Activated CD4-positive, alpha-beta memory T cell treated with anti-CD3 and anti-CD28 coated beads for 36 hours (primary cell): Measurements from ENCODE around the gene MTRR. TPM values are rescaled to one million over a fixed set of nuclear protein-coding genes. Genes with fewer than 3 reads are reported as not detected.
"Not testable (repeated sequence)": the region's sequence is repeated elsewhere in the genome, so short reads cannot be mapped to it uniquely, and the experiment has no call there.

Experiments
- CTCF ChIA-PET: fragments of 350-600 bp; sonication (Branson Sonifier 250); formaldehyde crosslinking; loops from one replicate; lab custom pipeline; 2021; ENCODE audit warnings: antibody characterized with exemption, inconsistent platforms; lab: Charles Lee
- POLR2A ChIA-PET: fragments of 350-600 bp; sonication (Branson Sonifier 250); formaldehyde crosslinking; loops from one replicate; lab custom pipeline; 2021; ENCODE audit warnings: antibody characterized with exemption; lab: Charles Lee
- DNase-seq: peaks from one replicate; pipeline ENCODE4 v3.0.0-alpha.2; 2020
- H3K27ac Mint-ChIP-seq: one replicate; pipeline ENCODE4 v1.8.0; 2021; ENCODE audit warnings: mixed read lengths
- H3K27me3 Mint-ChIP-seq: one replicate; pipeline ENCODE4 v1.8.0; 2021; ENCODE audit warnings: mixed read lengths
- H3K36me3 Mint-ChIP-seq: one replicate; pipeline ENCODE4 v1.8.0; 2021; ENCODE audit warnings: mixed read lengths
- H3K4me1 Mint-ChIP-seq: one replicate; pipeline ENCODE4 v1.8.0; 2021; ENCODE audit warnings: low read depth, mixed read lengths
- H3K4me3 Mint-ChIP-seq: one replicate; pipeline ENCODE4 v1.8.0; 2021; ENCODE audit warnings: mild to moderate bottlenecking, mixed read lengths
- H3K9me3 Mint-ChIP-seq: one replicate; pipeline ENCODE4 v1.8.0; 2021; ENCODE audit warnings: mixed read lengths
- intact Hi-C: fragments of 100-400 bp; cut with micrococcal nuclease; formaldehyde crosslinking; loops from one replicate; pipeline ENCODE4 v1.15.1; 2023
- total RNA-seq, 2 experiments: library from RNA; stranded (reverse); gene quantifications; one replicate each; pipeline ENCODE4 v1.2.3, GENCODE V29; 2021

Gene MTRR
- total RNA-seq, 2 experiments from 2014 or later, result 45.2 to 47.1 TPM

DNA sequence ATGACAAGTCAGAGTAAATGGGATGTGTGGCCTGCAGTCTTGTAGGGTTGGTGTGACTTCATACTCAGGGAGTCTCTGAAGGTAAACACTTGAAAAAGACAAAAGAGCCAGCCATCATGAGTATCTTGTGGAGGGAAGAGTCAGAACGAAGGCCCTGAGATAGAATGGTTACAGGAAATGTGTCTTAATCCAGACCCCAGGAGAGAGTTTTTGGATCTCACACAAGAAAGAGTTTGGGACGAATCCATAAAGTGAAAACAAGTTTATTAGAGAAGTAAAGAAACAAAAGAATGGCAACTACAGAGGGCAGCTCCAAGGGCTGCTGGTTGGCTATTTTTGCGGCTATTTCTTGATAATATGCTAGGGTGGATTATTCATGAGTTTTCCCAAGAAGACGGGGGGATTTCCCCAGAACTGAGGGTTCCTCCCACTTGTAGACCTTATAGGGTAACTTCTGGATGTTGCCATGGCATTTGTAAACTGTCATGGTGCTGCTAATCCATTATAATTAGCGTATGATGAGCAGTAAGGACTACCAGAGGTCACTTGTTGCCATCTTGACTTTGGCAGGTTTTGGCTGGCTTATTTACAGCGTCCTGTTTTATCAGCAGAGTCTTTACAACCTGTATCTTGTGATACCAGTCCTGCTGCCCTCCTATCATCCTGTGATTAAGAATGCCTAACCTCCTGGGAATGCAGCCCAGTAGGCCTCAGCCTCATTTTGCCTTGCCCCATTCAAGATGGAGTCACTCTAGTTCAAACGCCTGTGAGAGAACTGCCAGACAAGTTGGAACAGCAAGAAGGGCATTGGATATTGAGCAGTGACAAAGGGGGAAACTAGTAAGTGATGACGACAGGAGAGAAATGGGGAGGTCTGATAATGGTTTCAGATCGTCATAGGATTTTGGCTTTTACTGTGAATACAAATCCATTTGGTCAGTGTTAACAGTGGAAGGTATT is 34.0 kb downstream of the MTRR start:
- H3K4me1 Mint-ChIP-seq, result peaks cover 19% of the 10 kb centered on the region
- no peak overlapping the region for H3K27ac Mint-ChIP-seq
- ChIA-PET CTCF (no interaction called here), POLR2A (no interaction called here)
- H3K4me3 Mint-ChIP-seq, result no peak overlapping the region
- intact Hi-C loops, result no loop called here
- peaks cover 11% of the 10 kb centered on the region for H3K9me3 Mint-ChIP-seq
- no peaks in the 10 kb centered on the region for H3K27me3 Mint-ChIP-seq
- DNase-seq, result no peak
- H3K36me3 Mint-ChIP-seq, result peaks cover 78% of the 10 kb centered on the region

DNA sequence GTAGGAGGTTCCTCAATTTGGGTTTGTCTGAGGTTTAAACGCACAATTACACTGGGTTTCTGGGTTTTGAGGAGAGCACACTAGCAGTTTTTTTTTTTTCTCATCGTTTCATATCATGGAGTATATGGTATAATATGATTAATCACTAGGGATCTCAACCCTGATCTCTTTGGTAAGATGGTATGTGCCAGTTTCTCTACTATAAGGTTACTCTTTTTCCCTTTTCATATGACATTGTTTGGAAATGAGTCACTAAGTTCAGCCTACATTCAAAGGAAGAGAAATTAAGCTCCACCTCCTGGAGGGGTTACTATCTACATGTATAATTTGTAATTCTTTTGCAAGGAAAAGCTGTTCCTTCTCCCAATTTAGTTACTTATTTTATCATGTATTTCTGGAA is 35.2 kb downstream of the MTRR start:
- Mint-ChIP-seq H3K36me3 (peaks cover 78% of the 10 kb centered on the region), H3K27ac (peak overlapping the region; percentile 8), H3K27me3 (no peaks in the 10 kb centered on the region), H3K9me3 (peaks cover 22% of the 10 kb centered on the region), H3K4me3 (no peak overlapping the region), H3K4me1 (peaks cover 19% of the 10 kb centered on the region)
- CTCF ChIA-PET, result interaction anchor here (1.9 kb wide), 1 partner anchor 17 kb away, joined by 7 read pairs; no protein-coding TSS in a partner anchor
- no peak for DNase-seq
- intact Hi-C loops, result loop anchor here (1.0 kb wide), 1 partner anchor 9 kb away; no protein-coding TSS in a partner anchor
- POLR2A ChIA-PET, result interaction anchor here (0.7 kb wide), 1 partner anchor 650 kb away, joined by 3 read pairs; no protein-coding TSS in a partner anchor

- DNase-seq, result no peak
- ChIA-PET POLR2A (no interaction called here), CTCF (interaction anchor here (0.9 kb wide), 1 partner anchor 21 kb away, joined by 3 read pairs; no protein-coding TSS in a partner anchor)
- H3K9me3 Mint-ChIP-seq, result peaks cover 45% of the 10 kb centered on the region
- H3K27ac Mint-ChIP-seq, result no peak overlapping the region
- peaks cover 12% of the 10 kb centered on the region for H3K4me1 Mint-ChIP-seq
- peaks cover 81% of the 10 kb centered on the region for H3K36me3 Mint-ChIP-seq
- H3K4me3 Mint-ChIP-seq, result no peak overlapping the region
- no peaks in the 10 kb centered on the region for H3K27me3 Mint-ChIP-seq
- intact Hi-C loops, result no loop called here
Measured at GRCh38 chr5:7907612-7908011, 38.7 kb downstream of the MTRR start.

GRCh38 chr5:7908317-7908716 is 39.4 kb downstream of the MTRR start:
- intact Hi-C loops, result no loop called here
- DNase-seq, result no peak
- Mint-ChIP-seq H3K4me1 (peaks cover 10% of the 10 kb centered on the region), H3K27me3 (no peaks in the 10 kb centered on the region), H3K9me3 (peaks cover 52% of the 10 kb centered on the region), H3K27ac (no peak overlapping the region), H3K36me3 (peaks cover 82% of the 10 kb centered on the region), H3K4me3 (no peak overlapping the region)
- ChIA-PET POLR2A (no interaction called here), CTCF (interaction anchor here (0.9 kb wide), 1 partner anchor 21 kb away, joined by 3 read pairs; no protein-coding TSS in a partner anchor)

DNA sequence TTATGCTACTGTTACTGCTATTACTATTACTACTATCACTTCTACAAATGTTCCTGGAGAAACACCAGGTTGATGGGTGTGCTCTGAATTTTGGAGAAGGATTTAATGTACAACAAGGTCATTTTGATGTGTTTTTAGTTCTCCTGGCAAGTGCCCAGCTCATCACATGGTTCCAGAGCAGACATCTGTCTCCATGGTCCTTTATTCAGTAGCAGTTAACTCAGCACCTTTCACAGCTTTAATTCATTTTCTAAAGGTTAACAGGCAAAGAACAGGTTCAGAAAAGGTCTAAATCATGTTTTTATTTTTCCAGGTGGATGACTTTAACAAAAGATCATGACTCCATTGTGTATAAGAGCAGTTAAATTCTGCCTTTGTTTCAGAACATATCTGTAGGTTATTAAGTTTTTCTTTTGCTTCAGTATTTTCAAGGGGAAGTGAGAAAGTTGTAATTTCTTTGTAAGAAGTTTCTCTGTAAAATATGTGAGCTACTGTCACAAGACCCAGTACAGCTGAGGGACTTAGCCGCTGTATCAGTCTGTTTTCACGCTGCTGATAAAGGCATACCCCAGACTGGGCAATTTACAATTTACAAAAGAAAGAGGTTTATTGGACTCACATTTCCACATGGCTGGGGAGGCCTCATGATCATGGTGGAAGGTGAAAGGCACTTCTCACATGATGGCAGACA is 41.9 kb downstream of the MTRR start:
- peaks cover 58% of the 10 kb centered on the region for H3K36me3 Mint-ChIP-seq
- no peak overlapping the region for H3K4me3 Mint-ChIP-seq
- ChIA-PET POLR2A (interaction anchor here (0.6 kb wide), 1 partner anchor 143 kb away, joined by 5 read pairs; no protein-coding TSS in a partner anchor), CTCF (interaction anchor here (0.6 to 1.4 kb wide), 2 partner anchors 24 to 1297 kb away, joined by 3 to 5 read pairs; no protein-coding TSS in a partner anchor)
- intact Hi-C loops, result no loop called here
- DNase-seq, result no peak
- H3K27me3 Mint-ChIP-seq, result peaks cover 4% of the 10 kb centered on the region
- H3K27ac Mint-ChIP-seq, result no peak overlapping the region
- no peaks in the 10 kb centered on the region for H3K4me1 Mint-ChIP-seq
- peaks cover 62% of the 10 kb centered on the region for H3K9me3 Mint-ChIP-seq

DNA sequence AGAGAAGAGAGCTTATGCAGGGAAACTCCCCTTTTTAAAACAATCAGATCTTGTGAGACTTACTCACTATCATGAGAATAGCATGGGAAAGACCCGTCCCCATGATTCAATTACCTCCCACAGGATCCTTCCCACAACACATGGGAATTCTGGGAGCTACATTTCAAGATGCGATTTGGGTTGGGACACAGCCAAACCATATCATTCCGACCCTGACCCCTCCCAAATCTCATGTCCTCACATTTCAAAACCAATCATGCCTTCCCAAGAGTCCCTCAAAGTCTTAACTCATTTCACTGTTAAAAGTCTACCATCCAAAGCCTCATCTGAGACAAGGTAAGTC is 42.5 kb downstream of the MTRR start:
- H3K27ac Mint-ChIP-seq, POLR2A ChIA-PET, H3K4me1 Mint-ChIP-seq, H3K4me3 Mint-ChIP-seq, CTCF ChIA-PET, DNase-seq, intact Hi-C loops, H3K27me3 Mint-ChIP-seq: not testable (repeated sequence)
- H3K36me3 Mint-ChIP-seq, result peaks cover 54% of the 10 kb centered on the region
- peaks cover 62% of the 10 kb centered on the region for H3K9me3 Mint-ChIP-seq

DNA sequence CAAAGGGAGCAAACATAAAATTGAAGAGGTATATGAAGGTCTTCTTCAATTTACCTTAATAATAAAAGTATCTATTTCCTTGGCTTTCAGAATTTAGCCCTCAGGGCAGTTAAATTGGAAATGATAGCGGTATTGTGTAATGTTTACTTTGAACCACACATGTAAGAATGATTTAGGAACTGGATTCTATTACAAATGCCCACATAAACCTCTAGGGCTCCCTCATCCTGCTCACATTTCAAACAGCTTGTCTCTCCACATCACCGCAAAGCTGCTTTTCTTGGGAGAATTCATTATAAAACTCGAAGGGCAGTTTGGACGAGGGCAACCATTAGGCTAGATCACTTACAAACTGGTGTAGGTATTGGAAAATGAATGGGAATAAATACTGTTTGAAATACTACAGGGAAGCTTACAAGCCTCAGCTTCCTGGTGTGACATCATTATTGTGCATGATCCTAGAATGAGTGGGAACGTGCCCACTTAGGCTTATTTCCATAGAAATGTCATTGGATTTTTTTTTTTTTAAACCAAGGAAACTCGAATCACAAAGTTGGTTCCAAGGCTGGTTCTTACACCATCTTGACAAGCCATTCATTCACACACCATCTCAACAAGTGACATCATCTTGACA is 47.3 kb downstream of the MTRR start:
- Mint-ChIP-seq H3K27me3 (peaks cover 5% of the 10 kb centered on the region), H3K4me1 (no peaks in the 10 kb centered on the region), H3K36me3 (peaks cover 18% of the 10 kb centered on the region), H3K27ac (no peak overlapping the region), H3K4me3 (no peak overlapping the region), H3K9me3 (peaks cover 30% of the 10 kb centered on the region)
- ChIA-PET CTCF (no interaction called here), POLR2A (interaction anchor here (0.6 kb wide), 1 partner anchor 99 kb away, joined by 5 read pairs; no protein-coding TSS in a partner anchor)
- intact Hi-C loops, result no loop called here
- DNase-seq, result no peak

DNA sequence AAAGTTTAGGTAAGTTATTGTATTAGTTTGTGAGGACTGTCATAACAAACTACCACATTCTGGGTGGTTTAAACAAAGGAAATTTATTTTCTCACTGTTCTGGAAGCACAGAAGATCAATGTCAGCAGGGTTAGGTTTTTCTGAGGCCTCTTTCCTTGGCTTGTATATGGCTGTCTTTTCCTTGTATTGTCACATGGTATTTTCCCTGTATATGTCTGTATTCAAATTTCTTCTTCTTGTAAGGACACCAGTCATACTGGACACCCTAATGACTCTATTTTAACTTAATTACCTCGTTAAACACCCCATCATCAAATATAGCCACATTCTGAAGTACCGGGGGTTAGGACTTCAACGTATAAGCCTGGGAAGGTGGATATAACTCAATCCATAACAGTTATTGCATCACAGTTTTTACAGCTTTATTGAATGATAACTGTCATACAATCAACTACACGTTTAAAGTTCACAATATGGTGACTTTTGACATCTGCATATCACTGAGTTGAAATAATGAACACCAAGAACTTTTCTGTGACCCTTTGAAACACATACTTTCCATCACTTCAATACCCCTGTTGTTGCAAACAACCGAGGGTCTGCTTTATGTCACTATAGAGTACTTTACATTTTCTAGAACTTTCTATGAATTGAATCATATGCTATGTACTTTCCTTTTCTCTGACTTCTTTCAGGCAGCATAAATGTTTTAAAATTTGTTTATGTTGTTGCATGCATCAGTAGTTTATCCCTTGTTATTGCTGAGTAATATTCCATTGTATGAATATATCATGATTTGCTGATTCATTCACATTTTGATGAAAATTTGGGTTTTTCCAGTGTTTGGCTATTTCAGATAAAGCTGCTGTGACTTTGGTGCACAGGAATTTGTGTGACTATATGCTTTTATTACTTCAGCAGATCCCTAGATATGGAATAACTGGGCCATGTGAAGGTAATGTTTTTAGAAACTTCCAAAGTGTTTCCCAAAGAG is 48.5 kb downstream of the MTRR start:
- ChIA-PET CTCF (interaction anchor here (1.7 kb wide), 1 partner anchor 10 kb away, joined by 5 read pairs; no protein-coding TSS in a partner anchor), POLR2A (no interaction called here)
- Mint-ChIP-seq H3K4me3 (no peak overlapping the region), H3K27me3 (peaks cover 5% of the 10 kb centered on the region), H3K27ac (no peak overlapping the region), H3K36me3 (peaks cover 7% of the 10 kb centered on the region), H3K4me1 (no peaks in the 10 kb centered on the region), H3K9me3 (peaks cover 19% of the 10 kb centered on the region)
- intact Hi-C loops, result no loop called here
- DNase-seq, result no peak

DNA sequence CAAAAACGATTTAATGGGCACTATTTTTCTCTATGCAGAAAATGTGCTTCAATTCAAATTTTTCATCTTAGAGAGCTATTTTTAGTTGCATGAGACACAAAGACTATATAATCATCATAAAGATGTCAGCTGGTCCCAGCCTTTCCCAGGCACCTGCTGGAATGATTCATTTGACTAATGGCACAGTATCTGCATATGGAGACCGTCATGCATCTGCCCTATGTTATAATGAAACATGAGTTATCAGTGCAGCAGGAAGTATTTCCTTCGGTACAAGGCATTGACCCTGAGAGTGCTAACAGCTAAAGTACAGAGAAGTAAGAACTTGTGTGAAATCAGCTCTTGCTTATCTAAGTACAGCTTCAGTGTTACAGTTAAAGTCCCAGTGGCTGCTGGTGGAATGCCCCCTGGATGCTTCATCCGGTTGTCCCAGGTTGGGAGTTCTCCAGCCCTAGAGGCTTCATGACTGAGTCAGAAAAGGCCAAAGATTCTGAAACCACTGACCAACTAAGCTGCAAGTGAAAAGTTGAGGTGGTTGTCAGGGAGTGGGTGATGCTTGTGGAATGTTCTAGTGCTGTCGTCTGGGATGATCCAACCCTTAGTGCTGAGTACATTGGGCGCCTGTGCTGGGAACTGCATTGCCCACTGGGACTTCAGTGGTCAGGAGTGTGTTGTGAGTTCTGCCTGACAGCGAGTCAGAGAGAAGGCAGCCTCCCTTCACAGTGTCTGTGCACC is 57.2 kb downstream of the MTRR start:
- CTCF ChIA-PET, result interaction anchor here (0.8 to 3.6 kb wide), 2 partner anchors 11 to 39 kb away, joined by 3 to 31 read pairs; no protein-coding TSS in a partner anchor
- POLR2A ChIA-PET, result no interaction called here
- intact Hi-C loops, result loop anchor here (5.0 kb wide), 2 partner anchors 1281 to 1616 kb away; no protein-coding TSS in a partner anchor

GRCh38 chr5:7926720-7927119 is 57.8 kb downstream of the MTRR start:
- Mint-ChIP-seq H3K9me3 (no peaks in the 10 kb centered on the region), H3K27ac (no peak overlapping the region), H3K4me1 (peaks cover 2% of the 10 kb centered on the region), H3K36me3 (no peaks in the 10 kb centered on the region), H3K27me3 (peaks cover 7% of the 10 kb centered on the region), H3K4me3 (no peak overlapping the region)
- POLR2A ChIA-PET, result no interaction called here
- intact Hi-C loops, result loop anchor here (5.0 kb wide), 2 partner anchors 1281 to 1616 kb away; no protein-coding TSS in a partner anchor
- DNase-seq, result no peak
- CTCF ChIA-PET, result interaction anchor here (0.8 to 3.6 kb wide), 2 partner anchors 11 to 39 kb away, joined by 3 to 31 read pairs; no protein-coding TSS in a partner anchor

More for the DNA sequence above, 57.2 kb downstream of the MTRR start:
- H3K27ac Mint-ChIP-seq, result no peak overlapping the region
- peaks cover 7% of the 10 kb centered on the region for H3K27me3 Mint-ChIP-seq
- no peak overlapping the region for H3K4me3 Mint-ChIP-seq
- no peaks in the 10 kb centered on the region for H3K36me3 Mint-ChIP-seq
- no peaks in the 10 kb centered on the region for H3K9me3 Mint-ChIP-seq
- peaks cover 2% of the 10 kb centered on the region for H3K4me1 Mint-ChIP-seq
- no peak for DNase-seq
